A549 (cell line): ENCODE data around the gene MINDY2.

Source experiments
- CEBPB ChIP-seq, 2 experiments: fragments of >200 bp in 1 of 2; sonication (Bioruptor Twin) in 1 of 2; formaldehyde crosslinking in 1 of 2; IDR thresholded peaks; 2 replicates each; pipeline ENCODE4 v1.6.1; 2012 to 2016
- CHD4 ChIP-seq: fragments of 200-600 bp; sonication (generic); IDR thresholded peaks from 2 replicates; pipeline ENCODE4 v1.6.1; 2016; ENCODE audit warnings: antibody characterized with exemption, mild to moderate bottlenecking, borderline replicate concordance
- CTCF ChIP-seq: fragments of >200 bp; sonication (Bioruptor Twin); formaldehyde crosslinking; IDR thresholded peaks from 3 replicates; pipeline ENCODE4 v1.5.1; 2016
- ELK1 ChIP-seq: fragments of 150-350 bp; IDR thresholded peaks from 2 replicates; pipeline ENCODE4 v1.6.1; 2014; ENCODE audit warnings: low read depth, mild to moderate bottlenecking, low read length
- EP300 ChIP-seq, 2 experiments: fragments of >200 bp; sonication (Bioruptor Twin); formaldehyde crosslinking; IDR thresholded peaks; 2 replicates in 1 of 2; 3 replicates in 1 of 2; pipeline ENCODE4 v1.6.1; 2016 to 2017
- ESRRA ChIP-seq: fragments of 150-350 bp; IDR thresholded peaks from 2 replicates; pipeline ENCODE4 v1.6.1; 2014; ENCODE audit warnings: mild to moderate bottlenecking, low read length, borderline replicate concordance
- HMGXB4 ChIP-seq: fragments of 250-450 bp; sonication (Bioruptor Pico); IDR thresholded peaks from 2 replicates; pipeline ENCODE4 v1.5.0; 2021; ENCODE audit warnings: mild to moderate bottlenecking, moderate library complexity, borderline replicate concordance
- MAX ChIP-seq: IDR thresholded peaks from 2 replicates; pipeline ENCODE4 v1.6.1; 2012
- PHF8 ChIP-seq: fragments of 200-600 bp; sonication (generic); IDR thresholded peaks from 2 replicates; pipeline ENCODE4 v1.6.1; 2016; ENCODE audit warnings: low read depth, mild to moderate bottlenecking, antibody characterized with exemption, moderate library complexity, borderline replicate concordance
- POLR2A ChIP-seq: IDR thresholded peaks from 2 replicates; pipeline ENCODE4 v1.6.1; 2012; ENCODE audit warnings: mild to moderate bottlenecking, low read length
- RAD21 ChIP-seq, 2 experiments: fragments of >200 bp in 1 of 2; sonication (Bioruptor Twin) in 1 of 2; formaldehyde crosslinking in 1 of 2; IDR thresholded peaks in 1 of 2; conservative IDR thresholded peaks in 1 of 2; 2 replicates in 1 of 2; 3 replicates in 1 of 2; pipeline ENCODE4 v1.6.1; 2012 to 2018; ENCODE audit warnings: inconsistent platforms in 1 of 2
- SMC3 ChIP-seq: fragments of >200 bp; sonication (Bioruptor Twin); formaldehyde crosslinking; IDR thresholded peaks from 3 replicates; pipeline ENCODE4 v1.6.1; 2018; ENCODE audit warnings: inconsistent platforms

GRCh38 chr15:58736018-58736643 lies 35.0 kb upstream of the MINDY2 start:
- no peak for TF ChIP-seq ESRRA
- no peak for TF ChIP-seq ELK1
- no peak for TF ChIP-seq SMC3
- no peak for TF ChIP-seq POLR2A
- TF ChIP-seq CTCF: no peak
- no peak for TF ChIP-seq PHF8
- no peak for TF ChIP-seq HMGXB4 (CRISPR knock-in tag)
- TF ChIP-seq CEBPB (IDR thresholded peaks at IDR 0.05): no peak
- no peak for TF ChIP-seq MAX
- no peak for TF ChIP-seq RAD21 (conservative IDR thresholded peaks at IDR 0.05 in 1 of 2, IDR thresholded peaks at IDR 0.05 in 1 of 2)
- TF ChIP-seq EP300 (IDR thresholded peaks at IDR 0.05): no peak
- TF ChIP-seq CHD4: no peak
